Esophagus squamous epithelium (tissue), 5 donors: ENCODE results near the gene GIPR. TPM values are rescaled to one million over a fixed set of nuclear protein-coding genes. Genes with fewer than 3 reads are reported as not detected.
A peak's percentile ranks its signal among the peaks of the same experiment; 100 is the strongest.

ENCODE experiments used
- DNase-seq: peaks from one replicate; lab custom pipeline; 2025; lab: John Stamatoyannopoulos, UW
- H3K27ac ChIP-seq, 4 donors: fragments of 200-600 bp; sonication (generic); one replicate each; pipeline ENCODE4 v1.5.1; 2016 to 2019; ENCODE audit warnings: mild to moderate bottlenecking in 1 of 4
- H3K27me3 ChIP-seq, 4 donors: fragments of 200-600 bp; sonication (generic); 1 replicate in 3 of 4; 2 replicates in 1 of 4; pipeline versions ENCODE4 v1.5.1 to v1.6.0; 2017 to 2021; ENCODE audit warnings: antibody characterized with exemption in 1 of 4
- H3K36me3 ChIP-seq, 3 donors: fragments of 200-600 bp; sonication (generic); one replicate each; pipeline ENCODE4 v1.5.1; 2016 to 2019
- H3K4me1 ChIP-seq, 3 donors: fragments of 200-600 bp; sonication (generic); one replicate each; pipeline ENCODE4 v1.5.1; 2017 to 2019
- H3K4me3 ChIP-seq, 4 donors: fragments of 200-600 bp; sonication (generic); 1 replicate in 3 of 4; 2 replicates in 1 of 4; pipeline ENCODE4 v1.5.1; 2016 to 2019; ENCODE audit warnings: mild to moderate bottlenecking in 2 of 4, moderate library complexity in 1 of 4
- H3K9me3 ChIP-seq, 3 donors: fragments of 200-600 bp; sonication (generic); one replicate each; pipeline ENCODE4 v1.5.1; 2016 to 2019
- POLR2A ChIP-seq, 4 donors: fragments of 450-650 bp; IDR thresholded peaks; one replicate each; pipeline ENCODE4 v1.6.1; 2017; ENCODE audit warnings: antibody characterized with exemption in 4 of 4, mild to moderate bottlenecking in 4 of 4, moderate library complexity in 3 of 4
- WGBS, 2 donors: methylation state at CpG; one replicate each; pipeline ENCODE4 v1.1.5; 2018; 5-methylcytosine and 5-hydroxymethylcytosine counted together
- intact Hi-C: fragments of 100-400 bp; cut with DNase I; formaldehyde crosslinking; loops from one replicate; pipeline ENCODE4 v1.15.0; 2022
- small RNA-seq, 4 donors: library from RNA; depleted of rRNA; stranded (forward); fragments of <200 nt; gene quantifications; one replicate each; pipeline ENCODE3, GENCODE V24; 2016
- total RNA-seq, 4 donors: library from RNA; depleted of rRNA; stranded (reverse); fragments of >200 nt; gene quantifications; one replicate each; pipeline ENCODE4 v1.1.0, GENCODE V29; 2016
- TF ChIP-seq, protein P1 (sequence below), 6 experiments: fragments of 450-650 bp in 4 of 6; fragments of 200-600 bp in 2 of 6; sonication (generic) in 2 of 6; IDR thresholded peaks; one replicate each; pipeline ENCODE4 v1.5.1; 2016 to 2019; ENCODE audit warnings: antibody characterized with exemption in 6 of 6, mild to moderate bottlenecking in 4 of 6, moderate library complexity in 4 of 6
- donor health status: DM: yes; HTN: yes; CAD: no.

GIPR gene
- total RNA-seq, 4 donors from 2014 or later = 0.44 to 1.1 (median 0.63) TPM

GRCh38 chr19:45730368-45731288, 62.6 kb downstream of the GIPR start, which contains the start of gene FBXO46:
TSS of gene FBXO46 (minus strand) at chr19:45730896. CDS start at chr19:45713495, 17,401 bp downstream.
- no peaks in the 10 kb centered on the region for H3K9me3 ChIP-seq
- intact Hi-C loops = no loop called here
- WGBS, 2 donors = 1% methylated on average over 25 to 32 of the region's 48 CpGs
- peak within 1 kb of the TSS; percentile 91 to 95 (median 92) for H3K27ac ChIP-seq
- peak; percentile 91 for DNase-seq
- peak within 1 kb of the TSS; percentile 84 to 97 (median 92) for H3K4me3 ChIP-seq
- H3K27me3 ChIP-seq = no peaks in the 10 kb centered on the region
- H3K36me3 ChIP-seq = peaks cover 0 to 14% (median 0%) of the 10 kb centered on the region in 3 donors
- TF ChIP-seq, protein P1, sequence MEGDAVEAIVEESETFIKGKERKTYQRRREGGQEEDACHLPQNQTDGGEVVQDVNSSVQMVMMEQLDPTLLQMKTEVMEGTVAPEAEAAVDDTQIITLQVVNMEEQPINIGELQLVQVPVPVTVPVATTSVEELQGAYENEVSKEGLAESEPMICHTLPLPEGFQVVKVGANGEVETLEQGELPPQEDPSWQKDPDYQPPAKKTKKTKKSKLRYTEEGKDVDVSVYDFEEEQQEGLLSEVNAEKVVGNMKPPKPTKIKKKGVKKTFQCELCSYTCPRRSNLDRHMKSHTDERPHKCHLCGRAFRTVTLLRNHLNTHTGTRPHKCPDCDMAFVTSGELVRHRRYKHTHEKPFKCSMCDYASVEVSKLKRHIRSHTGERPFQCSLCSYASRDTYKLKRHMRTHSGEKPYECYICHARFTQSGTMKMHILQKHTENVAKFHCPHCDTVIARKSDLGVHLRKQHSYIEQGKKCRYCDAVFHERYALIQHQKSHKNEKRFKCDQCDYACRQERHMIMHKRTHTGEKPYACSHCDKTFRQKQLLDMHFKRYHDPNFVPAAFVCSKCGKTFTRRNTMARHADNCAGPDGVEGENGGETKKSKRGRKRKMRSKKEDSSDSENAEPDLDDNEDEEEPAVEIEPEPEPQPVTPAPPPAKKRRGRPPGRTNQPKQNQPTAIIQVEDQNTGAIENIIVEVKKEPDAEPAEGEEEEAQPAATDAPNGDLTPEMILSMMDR (IDR thresholded peaks at IDR 0.05) = peak in 1 of 6 experiments; percentile 31
- peak in 3 of 4 donors; percentile 64 to 91 (median 91) for TF ChIP-seq POLR2A (IDR thresholded peaks at IDR 0.05)
- peaks cover 12 to 50% (median 21%) of the 10 kb centered on the region in 3 donors for H3K4me1 ChIP-seq

Small RNA genes within 50 kb of the gene (small RNA-seq; reads per million reads assigned to genes)
- gene MIR642A (0 to 1.3 (median 0.86) reads per million in 4 donors), gene RN7SL836P (0 to 0.45 (median 0.07) reads per million in 4 donors)

Other genes with a start within 250 kb of the GIPR start
- gene ERCC1, start 244.3 kb upstream of the GIPR start, total RNA-seq = 10 to 100 TPM; 27.7 to 80.9 (median 48.5) TPM
- 1 to 10 TPM; 1.7 to 4.6 (median 2.5) TPM for gene FOSB, start 200.2 kb upstream of the GIPR start, total RNA-seq
- 1 to 10 TPM; 1.9 to 7.2 (median 4.2) TPM for gene RTN2, start 171.2 kb upstream of the GIPR start, total RNA-seq
- 1 to 10 TPM; 1.8 to 6.7 (median 4.0) TPM for gene PPM1N, start 169.8 kb upstream of the GIPR start, total RNA-seq
- 10 to 100 TPM; 39.2 to 82.9 (median 52.7) TPM for gene VASP, start 160.7 kb upstream of the GIPR start, total RNA-seq
- 10 to 100 TPM in 2 of 4 donors, 1 to 10 TPM in 2; 4.7 to 12.4 (median 10.1) TPM for gene OPA3, start 83.4 kb upstream of the GIPR start, total RNA-seq
- gene GPR4, start 66.0 kb upstream of the GIPR start, total RNA-seq = 1 to 10 TPM in 3 of 4 donors, under 1 TPM in 1; 0.76 to 1.4 (median 1.2) TPM
- 100 to 1,000 TPM in 1 of 4 donors, 10 to 100 TPM in 3; 38.6 to 617 (median 58.3) TPM for gene EML2, start 28.8 kb upstream of the GIPR start, total RNA-seq
- 100 to 1,000 TPM; 131 to 240 (median 186) TPM for gene SNRPD2, start 23.7 kb downstream of the GIPR start, total RNA-seq
- gene QPCTL, start 24.4 kb downstream of the GIPR start, total RNA-seq = 1 to 10 TPM; 3.3 to 6.9 (median 5.5) TPM
- 10 to 100 TPM; 16.0 to 37.2 (median 25.9) TPM for gene FBXO46, start 62.7 kb downstream of the GIPR start, total RNA-seq
- gene MEIOSIN, start 65.2 kb downstream of the GIPR start, total RNA-seq = not detected
- gene SIX5, start 101.0 kb downstream of the GIPR start, total RNA-seq = 10 to 100 TPM in 2 of 4 donors, 1 to 10 TPM in 2; 5.8 to 13.5 (median 10.1) TPM
- gene DMPK, start 114.3 kb downstream of the GIPR start, total RNA-seq = 10 to 100 TPM; 15.8 to 36.6 (median 17.2) TPM
- 10 to 100 TPM in 3 of 4 donors, 1 to 10 TPM in 1; 9.1 to 32.2 (median 23.5) TPM for gene DMWD, start 124.6 kb downstream of the GIPR start, total RNA-seq
- under 1 TPM in 1 of 4 donors, not detected in 3; 0.19 TPM for gene RSPH6A, start 147.1 kb downstream of the GIPR start, total RNA-seq
- gene SYMPK, start 194.9 kb downstream of the GIPR start, total RNA-seq = 10 to 100 TPM; 28.4 to 36.6 (median 31.6) TPM
- under 1 TPM in 1 of 4 donors, not detected in 3; 0.18 TPM for gene FOXA3, start 196.1 kb downstream of the GIPR start, total RNA-seq
- gene IRF2BP1, start 217.9 kb downstream of the GIPR start, total RNA-seq = 10 to 100 TPM; 14.6 to 22.4 (median 20.0) TPM
- 1 to 10 TPM; 2.3 to 5.7 (median 4.2) TPM for gene MYPOP, start 234.4 kb downstream of the GIPR start, total RNA-seq
- gene NANOS2, start 246.6 kb downstream of the GIPR start, total RNA-seq = not detected